GM18526 (cell line): ENCODE data around the gene GID4.

Source experiments
- POLR2A ChIP-seq: IDR thresholded peaks from 3 replicates; pipeline ENCODE4 v1.6.1; 2011; ENCODE audit not compliant: insufficient read length; ENCODE audit errors: extremely low read depth

Gene GID4

GRCh38 chr17:18008496-18009268 is 30.5 kb upstream of the GID4 start:
- TF ChIP-seq POLR2A = no peak

GRCh38 chr17:18009609-18010420 is 29.4 kb upstream of the GID4 start:
- no peak for TF ChIP-seq POLR2A

GRCh38 chr17:18011286-18011685 is 27.9 kb upstream of the GID4 start:
- no peak for TF ChIP-seq POLR2A

- TF ChIP-seq POLR2A = no peak
These were observed 25.2 kb upstream of the GID4 start for GRCh38 chr17:18014006-18014405.

- TF ChIP-seq POLR2A = no peak
These were observed 23.6 kb upstream of the GID4 start for GRCh38 chr17:18015593-18015992.

GRCh38 chr17:18016426-18016825 is 22.8 kb upstream of the GID4 start:
- TF ChIP-seq POLR2A = no peak

- no peak for TF ChIP-seq POLR2A
These were observed 21.2 kb upstream of the GID4 start for GRCh38 chr17:18017958-18018357.

GRCh38 chr17:18018411-18018921 is 20.7 kb upstream of the GID4 start:
- no peak for TF ChIP-seq POLR2A

GRCh38 chr17:18019838-18020154 is 19.4 kb upstream of the GID4 start:
- TF ChIP-seq POLR2A = no peak

- TF ChIP-seq POLR2A = no peak
These were observed 18.2 kb upstream of the GID4 start for GRCh38 chr17:18020971-18021370.

- TF ChIP-seq POLR2A = no peak
These were observed 17.8 kb upstream of the GID4 start for GRCh38 chr17:18021372-18021771.

- no peak for TF ChIP-seq POLR2A
These were observed 13.8 kb upstream of the GID4 start for GRCh38 chr17:18025241-18025944.

- TF ChIP-seq POLR2A = no peak
These were observed 13.0 kb upstream of the GID4 start for GRCh38 chr17:18025945-18026776.

- no peak for TF ChIP-seq POLR2A
These were observed 11.9 kb upstream of the GID4 start for GRCh38 chr17:18027280-18027679.
